Measurements from ENCODE around the gene GRSF1. TPM values are rescaled to one million over a fixed set of nuclear protein-coding genes. Genes with fewer than 3 reads are reported as not detected.

GRSF1 gene
- total RNA-seq, 1 experiment from 2014 or later = 98.5 TPM

GRCh38 chr4:70859066-70859465, 19.4 kb upstream of the GRSF1 start:
- CTCF ChIA-PET = interaction anchor here (0.5 to 0.9 kb wide), 2 partner anchors 64 to 151 kb away, joined by 3 read pairs; no protein-coding TSS in a partner anchor
- ATAC-seq = no peak

GRCh38 chr4:70858454-70858853, 18.8 kb upstream of the GRSF1 start:
- ATAC-seq = no peak
- Mint-ChIP-seq H3K27me3 (ENCODE audit: low read depth) (no peaks in the 10 kb centered on the region; the same call in 1 of the 2 replicates), H3K4me1 (peaks cover 19% of the 10 kb centered on the region), H3K36me3 (no peaks in the 10 kb centered on the region), H3K9me3 (peaks cover 4% of the 10 kb centered on the region), H3K4me3 (no peak overlapping the region), H3K27ac (no peak overlapping the region)
- no peak for DNase-seq (ENCODE audit: low spot score)
- ChIA-PET CTCF (interaction anchor here (0.9 kb wide), 1 partner anchor 151 kb away, joined by 3 read pairs; no protein-coding TSS in a partner anchor), POLR2A (no interaction called here)
- TF ChIP-seq IRF1 (CRISPR knock-in tag; IDR thresholded peaks at IDR 0.05) (no peak), USF2 (CRISPR knock-in tag; IDR thresholded peaks at IDR 0.05) (no peak)

More at GRCh38 chr4:70859066-70859465, 19.4 kb upstream of the GRSF1 start:
- Mint-ChIP-seq H3K36me3 (no peaks in the 10 kb centered on the region), H3K4me3 (no peak overlapping the region), H3K9me3 (peaks cover 4% of the 10 kb centered on the region), H3K4me1 (peaks cover 25% of the 10 kb centered on the region), H3K27ac (no peak overlapping the region), H3K27me3 (ENCODE audit: low read depth) (no peaks in the 10 kb centered on the region; the same call in 1 of the 2 replicates)
- POLR2A ChIA-PET = no interaction called here
- TF ChIP-seq ATF3 (CRISPR knock-in tag; conservative IDR thresholded peaks at IDR 0.05) (no peak), NR1H2 (CRISPR knock-in tag; IDR thresholded peaks at IDR 0.05) (no peak), ATF1 (CRISPR knock-in tag; IDR thresholded peaks at IDR 0.05) (no peak), FOXP4 (CRISPR knock-in tag; IDR thresholded peaks at IDR 0.05) (no peak), ZNF671 (CRISPR knock-in tag; IDR thresholded peaks at IDR 0.05) (no peak), JUN (CRISPR knock-in tag; IDR thresholded peaks at IDR 0.05) (no peak)
- DNase-seq (ENCODE audit: low spot score) = no peak

- ChIA-PET POLR2A (no interaction called here), CTCF (no interaction called here)
- ATAC-seq (no peak), DNase-seq (ENCODE audit: low spot score) (no peak)
- H3K4me1 Mint-ChIP-seq = peaks cover 13% of the 10 kb centered on the region
- no peak overlapping the region for H3K4me3 Mint-ChIP-seq
- H3K27ac Mint-ChIP-seq = no peak overlapping the region
- H3K9me3 Mint-ChIP-seq = peaks cover 4% of the 10 kb centered on the region
- H3K27me3 Mint-ChIP-seq (ENCODE audit: low read depth) = no peaks in the 10 kb centered on the region; the same call in 1 of the 2 replicates
- H3K36me3 Mint-ChIP-seq = no peaks in the 10 kb centered on the region
- TF ChIP-seq SP1 (CRISPR knock-in tag; conservative IDR thresholded peaks at IDR 0.05) (no peak), CTCF (IDR thresholded peaks at IDR 0.05) (no peak), EMX1 (CRISPR knock-in tag; IDR thresholded peaks at IDR 0.05) (no peak), TCF7 (CRISPR knock-in tag; IDR thresholded peaks at IDR 0.05; ENCODE audit: low read depth) (no peak), TP53 (CRISPR knock-in tag; IDR thresholded peaks at IDR 0.05) (no peak), ZNF512 (CRISPR knock-in tag; IDR thresholded peaks at IDR 0.05; ENCODE audit: borderline replicate concordance) (no peak), FOXK1 (CRISPR knock-in tag; IDR thresholded peaks at IDR 0.05) (no peak), USF2 (CRISPR knock-in tag; IDR thresholded peaks at IDR 0.05) (no peak), MYBL2 (CRISPR knock-in tag; IDR thresholded peaks at IDR 0.05) (no peak), CBFB (CRISPR knock-in tag; IDR thresholded peaks at IDR 0.05; ENCODE audit: low read depth) (no peak), STAT6 (CRISPR knock-in tag; conservative IDR thresholded peaks at IDR 0.05; ENCODE audit: low read depth) (no peak), TEAD1 (CRISPR knock-in tag; IDR thresholded peaks at IDR 0.05) (no peak), SMAD3 (CRISPR knock-in tag; IDR thresholded peaks at IDR 0.05; ENCODE audit: borderline replicate concordance) (no peak), RORB (CRISPR knock-in tag; IDR thresholded peaks at IDR 0.05) (no peak), JUN (CRISPR knock-in tag; IDR thresholded peaks at IDR 0.05) (no peak)
Observed at GRCh38 chr4:70855464-70855863, 15.8 kb upstream of the GRSF1 start.
